ENCODE data around the gene APOC4. TPM values are rescaled to one million over a fixed set of nuclear protein-coding genes. Genes with fewer than 3 reads are reported as not detected.

APOC4 gene
- total RNA-seq, 3 donors from 2014 or later (not counting 1 experiment from before 2014, with no cell fraction given), result not detected

DNA sequence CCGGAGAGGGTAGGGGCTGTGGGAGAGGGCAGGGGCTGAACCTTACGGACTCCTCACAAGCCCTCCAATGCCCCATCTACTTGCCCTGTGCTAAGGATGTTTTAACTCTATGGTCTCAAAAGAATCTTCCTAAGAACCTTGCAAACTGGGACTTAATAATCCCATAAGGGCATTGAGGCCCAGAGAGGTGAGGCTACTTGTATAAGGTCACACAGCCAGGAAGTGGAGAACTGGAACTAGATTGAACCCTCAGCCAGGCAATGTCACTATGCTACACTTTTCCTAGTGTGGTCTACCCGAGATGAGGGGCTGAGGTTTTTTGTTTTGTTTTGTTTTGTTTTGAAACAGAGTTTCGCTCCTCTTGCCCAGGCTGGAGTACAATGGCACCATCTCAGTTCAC, 10.5 kb upstream of the APOC4 start:
- DNase-seq (no peak), ATAC-seq (no peak)
- WGBS (ENCODE audit: insufficient coverage), result 88% methylated on average over 4 of the region's 4 CpGs
- intact Hi-C loops (cut with micrococcal nuclease), result no loop called here
- Histone ChIP-seq H3K4me1 (ENCODE audit: control insufficient read depth, insufficient read depth, low read length) (peaks cover 6% of the 10 kb centered on the region), H3K4me3 (ENCODE audit: low read length) (no peak overlapping the region), H3K9me3 (ENCODE audit: control insufficient read depth, insufficient read depth, low read length) (no peaks in the 10 kb centered on the region), H3K27me3 (ENCODE audit: control insufficient read depth, insufficient read depth, low read length) (no peaks in the 10 kb centered on the region), H3K27ac (ENCODE audit: low read length) (no peak overlapping the region), H3K36me3 (ENCODE audit: control insufficient read depth, insufficient read depth, low read length) (no peaks in the 10 kb centered on the region)
- H3K4me1 Mint-ChIP-seq, result peaks cover 0 to 5% of the 10 kb centered on the region in 2 donors
- no peak for TF ChIP-seq CTCF (IDR thresholded peaks at IDR 0.05)
- H3K4me3 Mint-ChIP-seq, result no peak overlapping the region
- H3K36me3 Mint-ChIP-seq, result no peaks in the 10 kb centered on the region
- H3K9me3 Mint-ChIP-seq, result no peaks in the 10 kb centered on the region
- H3K27me3 Mint-ChIP-seq (ENCODE audit: low read depth in 2 of 2), result peaks cover 2 to 11% of the 10 kb centered on the region in 2 donors
- no peak overlapping the region for H3K27ac Mint-ChIP-seq

DNA sequence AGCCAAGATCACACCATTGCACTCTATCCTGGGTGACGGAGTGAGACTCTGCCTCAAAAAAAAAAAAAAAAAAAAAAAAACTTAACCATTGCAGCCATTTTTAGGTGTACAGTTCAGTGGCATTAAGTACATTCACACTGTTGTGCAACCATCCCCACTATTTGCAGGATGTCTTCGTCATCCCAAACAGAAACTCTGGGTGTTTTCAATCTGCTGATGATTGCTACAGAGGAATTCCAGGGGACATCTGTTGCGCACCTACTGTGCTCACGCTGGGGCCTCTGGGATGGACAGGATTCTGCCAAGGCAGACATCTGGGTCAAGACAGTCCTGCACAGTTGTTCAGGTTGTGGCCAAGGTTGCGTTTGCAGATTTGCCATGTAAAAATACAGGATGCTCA, 2.4 kb upstream of the APOC4 start:
- TF ChIP-seq CTCF (IDR thresholded peaks at IDR 0.05), result no peak
- DNase-seq (no peak), ATAC-seq (no peak)
- Mint-ChIP-seq H3K4me1 (peaks cover 0 to 5% of the 10 kb centered on the region in 2 donors), H3K27me3 (ENCODE audit: low read depth in 2 of 2) (no peaks in the 10 kb centered on the region), H3K9me3 (no peaks in the 10 kb centered on the region), H3K4me3 (no peak overlapping the region), H3K36me3 (no peaks in the 10 kb centered on the region), H3K27ac (no peak overlapping the region)
- no peak overlapping the region for H3K27ac ChIP-seq (ENCODE audit: low read length)
- no peaks in the 10 kb centered on the region for H3K4me1 ChIP-seq (ENCODE audit: control insufficient read depth, insufficient read depth, low read length)
- WGBS (ENCODE audit: insufficient coverage), result 67% methylated on average over 5 of the region's 5 CpGs
- no peaks in the 10 kb centered on the region for H3K9me3 ChIP-seq (ENCODE audit: control insufficient read depth, insufficient read depth, low read length)
- H3K4me3 ChIP-seq (ENCODE audit: low read length), result no peak overlapping the region
- no peaks in the 10 kb centered on the region for H3K27me3 ChIP-seq (ENCODE audit: control insufficient read depth, insufficient read depth, low read length)
- intact Hi-C loops (cut with micrococcal nuclease), result no loop called here
- no peaks in the 10 kb centered on the region for H3K36me3 ChIP-seq (ENCODE audit: control insufficient read depth, insufficient read depth, low read length)

DNA sequence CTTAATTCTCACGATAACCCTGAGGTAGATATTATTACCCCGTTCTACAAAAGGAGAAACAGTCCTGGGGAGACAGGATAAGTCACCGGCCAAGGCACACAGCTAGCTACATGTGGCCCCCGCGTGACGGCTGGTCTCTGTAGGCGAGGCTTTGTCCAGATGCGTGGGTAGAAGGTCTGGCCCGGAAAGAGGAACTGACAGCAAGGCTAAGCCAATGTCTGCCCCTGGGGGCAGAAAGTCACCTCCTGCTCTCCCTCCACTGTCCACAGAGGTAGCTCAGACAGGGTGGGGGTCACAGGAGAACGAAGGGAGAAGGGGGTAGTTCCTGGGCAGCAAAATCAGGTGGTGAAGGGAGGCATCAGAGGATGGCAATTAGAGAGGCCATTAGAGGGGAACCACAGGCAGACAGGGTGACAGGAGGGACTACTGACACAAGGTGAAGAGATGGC, 1.8 kb downstream of the APOC4 start:
- Mint-ChIP-seq H3K9me3 (no peaks in the 10 kb centered on the region), H3K36me3 (no peaks in the 10 kb centered on the region), H3K27ac (no peak overlapping the region), H3K4me1 (peaks cover 0 to 12% of the 10 kb centered on the region in 2 donors), H3K4me3 (no peak overlapping the region), H3K27me3 (ENCODE audit: low read depth in 2 of 2) (no peaks in the 10 kb centered on the region)
- DNase-seq, result no peak
- TF ChIP-seq CTCF (IDR thresholded peaks at IDR 0.05), result no peak
- Histone ChIP-seq H3K27ac (ENCODE audit: low read length) (no peak overlapping the region), H3K36me3 (ENCODE audit: control insufficient read depth, insufficient read depth, low read length) (no peaks in the 10 kb centered on the region), H3K9me3 (ENCODE audit: control insufficient read depth, insufficient read depth, low read length) (no peaks in the 10 kb centered on the region), H3K4me3 (ENCODE audit: low read length) (no peak overlapping the region), H3K4me1 (ENCODE audit: control insufficient read depth, insufficient read depth, low read length) (peaks cover 10% of the 10 kb centered on the region), H3K27me3 (ENCODE audit: control insufficient read depth, insufficient read depth, low read length) (no peaks in the 10 kb centered on the region)
- 13% methylated on average over 10 of the region's 10 CpGs for whole genome bisulfite sequencing (ENCODE audit: insufficient coverage)
- no peak for ATAC-seq
- intact Hi-C loops (cut with micrococcal nuclease), result no loop called here

DNA sequence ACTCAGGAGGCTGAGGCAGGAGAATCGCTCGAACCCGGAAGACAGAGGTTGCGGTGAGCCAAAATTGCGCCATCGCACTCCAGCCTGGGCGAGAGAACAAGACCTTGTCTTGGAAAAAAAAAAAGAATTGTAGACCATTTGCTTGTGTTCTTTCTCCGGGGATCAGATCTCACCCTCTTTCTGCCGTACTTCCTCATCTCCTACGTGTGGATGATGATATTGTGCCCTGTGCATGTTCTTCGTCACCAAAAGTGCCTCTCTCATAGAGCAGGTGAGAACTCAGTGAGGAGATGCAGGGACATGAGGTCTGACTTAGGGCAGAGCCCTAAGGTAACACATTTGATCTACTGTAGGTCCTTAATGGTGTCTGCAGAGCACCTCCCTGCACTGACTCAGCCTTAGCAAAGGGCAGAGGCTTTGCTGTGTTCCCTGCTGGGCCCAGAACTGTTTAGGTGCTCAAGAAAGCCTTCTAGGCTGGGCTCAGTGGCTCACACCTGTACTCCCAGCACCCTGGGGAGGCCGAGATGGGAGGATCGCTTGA, 5.1 kb downstream of the APOC4 start:
- H3K4me3 Mint-ChIP-seq, result no peak overlapping the region
- peaks cover 5 to 12% of the 10 kb centered on the region in 2 donors for H3K4me1 Mint-ChIP-seq
- no peak for TF ChIP-seq CTCF (IDR thresholded peaks at IDR 0.05)
- no peak overlapping the region for H3K27ac Mint-ChIP-seq
- no peaks in the 10 kb centered on the region for H3K27me3 Mint-ChIP-seq (ENCODE audit: low read depth in 2 of 2)
- 89% methylated on average over 13 of the region's 13 CpGs for WGBS (ENCODE audit: insufficient coverage)
- ATAC-seq (no peak), DNase-seq (no peak)
- intact Hi-C loops (cut with micrococcal nuclease), result no loop called here
- Histone ChIP-seq H3K4me3 (ENCODE audit: low read length) (no peak overlapping the region), H3K27ac (ENCODE audit: low read length) (no peak overlapping the region), H3K4me1 (ENCODE audit: control insufficient read depth, insufficient read depth, low read length) (peaks cover 10% of the 10 kb centered on the region), H3K36me3 (ENCODE audit: control insufficient read depth, insufficient read depth, low read length) (no peaks in the 10 kb centered on the region), H3K27me3 (ENCODE audit: control insufficient read depth, insufficient read depth, low read length) (no peaks in the 10 kb centered on the region), H3K9me3 (ENCODE audit: control insufficient read depth, insufficient read depth, low read length) (no peaks in the 10 kb centered on the region)
- H3K9me3 Mint-ChIP-seq, result no peaks in the 10 kb centered on the region
- no peaks in the 10 kb centered on the region for H3K36me3 Mint-ChIP-seq

All from natural killer cell (primary cell).